ENCODE measurements around the gene CFTR.

The CFTR gene

DNA sequence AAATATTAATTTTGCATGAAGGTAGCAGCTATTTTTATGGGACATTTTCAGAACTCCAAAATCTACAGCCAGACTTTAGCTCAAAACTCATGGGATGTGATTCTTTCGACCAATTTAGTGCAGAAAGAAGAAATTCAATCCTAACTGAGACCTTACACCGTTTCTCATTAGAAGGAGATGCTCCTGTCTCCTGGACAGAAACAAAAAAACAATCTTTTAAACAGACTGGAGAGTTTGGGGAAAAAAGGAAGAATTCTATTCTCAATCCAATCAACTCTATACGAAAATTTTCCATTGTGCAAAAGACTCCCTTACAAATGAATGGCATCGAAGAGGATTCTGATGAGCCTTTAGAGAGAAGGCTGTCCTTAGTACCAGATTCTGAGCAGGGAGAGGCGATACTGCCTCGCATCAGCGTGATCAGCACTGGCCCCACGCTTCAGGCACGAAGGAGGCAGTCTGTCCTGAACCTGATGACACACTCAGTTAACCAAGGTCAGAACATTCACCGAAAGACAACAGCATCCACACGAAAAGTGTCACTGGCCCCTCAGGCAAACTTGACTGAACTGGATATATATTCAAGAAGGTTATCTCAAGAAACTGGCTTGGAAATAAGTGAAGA, 112.3 kb downstream of the CFTR start:
- DNase-seq = no peak

DNA sequence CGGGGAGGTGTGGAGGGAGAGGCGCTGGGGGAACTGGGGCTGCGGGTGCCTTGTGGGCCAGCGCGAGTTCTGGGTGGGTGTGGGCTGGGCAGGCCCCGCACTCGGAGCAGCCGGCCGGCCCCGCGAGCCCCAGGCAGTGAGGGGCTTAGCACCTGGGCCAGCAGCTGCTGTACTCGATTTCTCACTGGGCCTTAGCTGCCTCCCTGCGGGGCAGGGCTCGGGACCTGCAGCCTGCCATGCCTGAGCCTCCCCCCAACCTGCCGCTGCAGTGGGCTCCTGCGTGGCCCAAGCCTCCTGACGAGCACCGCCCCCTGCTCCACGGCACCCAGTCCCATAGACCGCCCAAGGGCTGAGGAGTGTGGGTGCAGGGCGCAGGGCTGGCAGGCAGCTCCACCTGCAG, 116.3 kb downstream of the CFTR start:
- no peak for DNase-seq

DNA sequence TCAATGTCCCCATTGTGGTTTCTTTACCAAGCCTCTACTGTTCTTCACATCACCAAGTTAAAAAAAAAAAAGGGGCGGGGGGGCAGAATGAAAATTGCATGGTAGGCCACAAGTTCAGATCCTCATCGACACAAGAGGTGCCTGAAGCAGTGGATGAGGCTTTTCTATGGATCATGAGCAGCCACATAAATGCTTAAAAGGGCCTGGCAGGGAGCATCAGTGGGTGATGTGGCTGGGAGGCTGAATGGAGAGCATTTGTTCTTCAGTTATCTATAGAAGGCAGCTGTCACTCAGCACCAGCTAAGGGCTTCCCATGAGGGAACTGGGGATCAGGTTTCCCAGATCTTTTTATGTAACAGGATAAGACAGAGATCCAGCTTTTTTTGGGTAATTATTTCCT, 117.9 kb downstream of the CFTR start:
- no peak for DNase-seq

DNA sequence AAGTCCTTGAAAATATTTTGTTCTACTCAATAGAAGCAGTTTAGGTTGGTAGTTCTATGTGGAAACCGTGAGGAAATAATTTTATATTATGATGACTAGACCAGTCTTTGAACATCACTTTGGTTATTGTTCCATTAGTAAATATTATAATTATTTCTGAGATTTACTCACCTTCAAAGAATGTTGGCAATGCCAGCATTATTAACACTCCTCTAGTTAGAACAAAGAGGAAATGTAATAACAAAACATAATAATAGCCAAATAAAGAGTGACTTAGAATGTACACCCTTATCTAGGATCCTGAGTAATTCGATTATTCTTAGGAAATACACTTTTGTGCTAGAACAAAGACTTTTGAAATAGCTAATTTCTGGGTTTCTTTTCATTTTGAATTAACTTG, 121.1 kb downstream of the CFTR start:
- DNase-seq = no peak

DNA sequence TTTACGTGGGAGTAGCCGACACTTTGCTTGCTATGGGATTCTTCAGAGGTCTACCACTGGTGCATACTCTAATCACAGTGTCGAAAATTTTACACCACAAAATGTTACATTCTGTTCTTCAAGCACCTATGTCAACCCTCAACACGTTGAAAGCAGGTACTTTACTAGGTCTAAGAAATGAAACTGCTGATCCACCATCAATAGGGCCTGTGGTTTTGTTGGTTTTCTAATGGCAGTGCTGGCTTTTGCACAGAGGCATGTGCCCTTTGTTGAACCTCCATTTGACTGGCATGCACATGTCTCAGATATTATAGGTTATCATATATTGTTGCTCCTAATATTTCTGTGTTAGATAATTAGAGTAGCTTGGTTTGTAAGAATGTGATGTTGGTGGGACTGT, 123.8 kb downstream of the CFTR start:
- no peak for DNase-seq

DNA sequence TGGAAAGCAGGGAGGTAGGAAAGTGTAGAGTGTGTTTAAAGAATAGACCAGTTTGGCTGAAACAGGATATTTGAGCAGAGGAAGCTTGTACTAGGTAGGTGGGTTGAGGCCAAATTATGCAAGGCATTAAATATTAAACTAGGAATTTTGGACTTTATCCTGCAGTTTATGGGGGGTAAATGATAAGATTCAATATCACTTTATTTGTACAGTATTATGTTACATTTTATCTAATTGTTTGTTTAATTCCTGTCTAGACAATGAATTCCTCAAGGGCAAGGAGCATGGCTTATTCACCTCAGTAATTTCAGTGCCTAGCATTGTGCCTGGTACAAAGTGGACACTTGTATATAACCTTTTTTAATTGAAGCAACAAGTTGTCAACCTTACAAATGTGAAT, 125.9 kb downstream of the CFTR start:
- DNase-seq = no peak

DNA sequence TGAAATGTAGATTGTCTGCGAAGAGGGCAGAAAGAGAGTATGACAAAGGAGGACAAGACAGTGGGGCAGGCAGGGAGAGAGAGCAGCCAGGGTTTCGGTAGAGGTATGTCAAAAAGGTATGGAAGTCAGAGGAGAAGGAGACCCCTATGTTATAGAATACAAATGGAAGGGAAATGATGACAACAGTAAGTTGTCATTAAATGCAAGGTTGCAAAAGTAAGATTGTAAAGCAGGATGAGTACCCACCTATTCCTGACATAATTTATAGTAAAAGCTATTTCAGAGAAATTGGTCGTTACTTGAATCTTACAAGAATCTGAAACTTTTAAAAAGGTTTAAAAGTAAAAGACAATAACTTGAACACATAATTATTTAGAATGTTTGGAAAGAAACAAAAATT, 126.3 kb downstream of the CFTR start:
- no peak for DNase-seq

DNA sequence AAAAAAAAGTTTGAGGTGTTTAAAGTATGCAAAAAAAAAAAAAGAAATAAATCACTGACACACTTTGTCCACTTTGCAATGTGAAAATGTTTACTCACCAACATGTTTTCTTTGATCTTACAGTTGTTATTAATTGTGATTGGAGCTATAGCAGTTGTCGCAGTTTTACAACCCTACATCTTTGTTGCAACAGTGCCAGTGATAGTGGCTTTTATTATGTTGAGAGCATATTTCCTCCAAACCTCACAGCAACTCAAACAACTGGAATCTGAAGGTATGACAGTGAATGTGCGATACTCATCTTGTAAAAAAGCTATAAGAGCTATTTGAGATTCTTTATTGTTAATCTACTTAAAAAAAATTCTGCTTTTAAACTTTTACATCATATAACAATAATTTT, 130.6 kb downstream of the CFTR start:
- DNase-seq = no peak

DNA sequence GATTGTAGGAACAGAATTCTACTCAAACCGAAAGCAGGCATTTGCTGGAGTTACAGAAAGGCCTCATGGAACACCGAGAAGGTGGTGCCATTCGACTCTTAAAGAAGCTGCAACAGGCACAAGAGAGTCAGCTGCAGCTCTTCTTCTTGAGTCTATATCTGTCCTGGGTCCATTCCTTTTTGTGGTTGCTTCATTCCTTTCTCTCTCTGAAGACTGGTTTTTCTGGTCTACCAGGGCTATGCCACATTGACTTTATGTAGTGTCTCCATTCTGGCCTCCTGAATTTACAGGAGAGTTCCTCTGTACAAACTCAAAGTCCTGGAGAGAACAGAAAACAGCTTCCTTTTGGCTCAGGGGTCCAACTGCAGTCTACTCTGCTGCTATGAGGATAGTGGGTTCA, 132.8 kb downstream of the CFTR start:
- DNase-seq = no peak

DNA sequence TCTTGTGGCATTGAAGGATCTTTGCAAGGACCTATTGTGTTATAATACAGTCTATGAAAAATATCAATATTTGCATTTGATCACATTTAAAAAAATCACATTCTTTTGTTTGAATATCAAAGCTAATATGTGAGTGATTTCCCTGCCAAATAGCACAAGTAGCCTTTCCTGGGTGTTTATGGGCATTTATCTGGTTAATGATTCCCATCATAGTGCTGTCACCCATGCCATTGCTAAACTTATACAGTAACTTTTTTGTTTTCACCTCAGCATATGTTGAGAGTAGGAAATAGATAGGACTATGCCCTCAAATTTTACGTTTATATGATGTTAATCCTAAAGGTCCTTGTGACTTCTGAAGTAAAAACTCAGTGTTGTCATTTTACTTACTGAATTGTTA, 136.9 kb downstream of the CFTR start:
- DNase-seq = no peak

DNA sequence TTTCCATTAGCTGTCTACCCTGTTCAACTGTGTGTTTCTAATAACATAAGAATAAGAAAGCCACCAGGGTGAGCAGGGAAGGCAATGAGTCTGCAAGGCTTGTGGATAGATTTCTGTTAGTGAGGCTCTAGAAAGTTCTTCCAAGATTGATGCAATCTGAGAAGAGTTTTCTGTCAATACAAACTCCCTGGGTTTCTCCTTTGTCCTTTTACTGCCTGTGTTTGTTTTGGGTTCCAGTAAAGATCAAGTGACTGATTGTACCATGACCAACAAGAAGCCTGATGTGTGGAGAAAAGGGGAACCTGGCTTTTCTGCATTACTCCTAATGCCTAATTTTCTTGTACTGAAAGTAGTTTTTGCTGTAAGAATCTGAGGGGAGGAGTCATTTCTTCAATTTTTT, 139.9 kb downstream of the CFTR start:
- DNase-seq = no peak

DNA sequence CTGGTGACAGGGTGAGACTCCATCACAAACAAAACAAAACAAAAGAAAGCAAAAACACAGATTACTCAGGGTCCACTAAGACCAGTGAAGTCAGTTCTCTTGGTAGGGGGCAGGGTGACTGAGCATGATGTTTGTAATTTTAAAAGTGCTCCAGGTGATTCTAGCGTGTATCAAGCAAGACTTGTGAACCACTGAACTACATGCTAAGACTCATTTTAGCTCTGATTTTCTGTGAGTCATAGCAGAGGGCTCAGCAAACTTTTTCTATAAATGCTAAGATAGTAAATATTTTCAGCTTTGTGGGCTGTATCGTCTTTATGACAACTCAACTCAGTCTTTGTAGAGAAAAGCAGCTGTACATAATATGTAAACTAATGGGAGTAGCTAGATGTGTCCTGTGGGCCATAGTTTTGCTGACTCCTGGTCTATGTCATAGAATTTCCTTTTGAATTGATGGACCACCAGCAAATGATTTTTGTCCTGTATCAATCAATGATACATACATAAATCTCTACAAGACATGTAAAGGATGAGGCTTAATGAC, 141.3 kb downstream of the CFTR start:
- DNase-seq = no peak

DNA sequence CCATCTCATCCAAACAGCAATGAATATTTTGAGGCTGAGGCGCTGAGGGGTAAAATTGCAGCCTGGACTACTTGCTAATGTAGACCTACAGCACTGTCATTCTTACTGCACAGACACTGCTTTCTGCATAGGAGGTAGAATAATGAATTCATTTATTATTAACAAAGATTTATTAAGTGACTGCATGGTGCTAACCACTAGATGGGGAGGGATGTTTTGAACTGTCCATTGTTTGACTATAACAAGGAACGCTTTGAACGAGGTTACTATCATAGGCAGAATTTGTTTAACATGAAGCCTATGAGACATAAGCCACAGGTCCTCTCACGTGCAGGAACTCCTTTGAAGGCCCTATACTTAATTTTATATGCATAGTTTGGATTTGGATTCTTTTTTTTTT, 143.8 kb downstream of the CFTR start:
- DNase-seq = no peak

DNA sequence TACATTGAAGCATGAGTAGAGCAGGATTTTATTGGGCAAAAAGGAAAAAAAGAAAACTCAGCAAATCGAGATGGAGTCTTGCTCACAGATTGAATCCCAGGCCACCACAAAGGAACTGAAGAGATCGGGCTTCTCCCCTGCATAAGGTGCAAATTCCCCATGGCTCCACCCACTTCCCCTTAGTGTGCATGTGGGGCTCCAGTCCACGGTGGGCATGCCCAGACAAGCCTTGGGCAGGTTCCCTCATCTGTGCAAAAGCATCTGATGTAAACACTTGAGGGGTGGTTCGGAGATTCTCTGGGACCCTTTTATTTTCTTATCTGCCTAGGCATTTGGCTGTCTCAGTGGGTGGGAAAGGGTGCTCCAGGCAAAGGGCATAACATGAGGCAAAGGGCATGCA, 150.7 kb downstream of the CFTR start:
- no peak for DNase-seq

DNA sequence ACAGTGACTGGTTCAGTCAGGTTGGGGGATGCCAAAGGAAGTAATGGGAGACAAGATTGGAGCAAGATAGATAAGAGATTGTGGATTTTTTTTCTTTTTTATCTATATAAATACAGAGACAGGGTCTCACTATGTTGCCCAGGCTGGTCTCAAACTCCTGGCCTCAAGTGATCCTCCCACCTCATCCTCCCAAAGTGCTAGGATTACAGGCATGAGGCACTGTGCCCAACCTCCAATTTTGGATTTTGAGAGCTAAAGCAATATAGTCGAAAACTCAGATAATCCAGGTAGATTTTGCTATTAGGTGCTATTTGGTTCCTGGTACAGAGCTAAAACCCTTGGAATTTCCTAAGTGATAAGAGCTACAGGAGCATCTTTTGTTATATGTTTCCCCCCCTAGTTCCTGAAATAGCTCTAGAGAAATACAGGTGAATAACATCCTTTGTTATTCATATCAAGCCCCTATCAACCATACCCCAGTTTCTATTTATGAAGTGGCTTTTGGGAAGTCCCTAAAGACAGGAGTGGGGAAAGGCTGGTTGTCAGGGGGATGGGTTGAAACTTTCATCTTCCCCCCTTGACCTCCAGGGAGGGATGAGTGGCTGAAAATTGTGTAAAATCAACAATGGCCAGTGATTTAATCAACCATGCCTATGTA, 151.2 kb downstream of the CFTR start:
- no peak for DNase-seq

DNA sequence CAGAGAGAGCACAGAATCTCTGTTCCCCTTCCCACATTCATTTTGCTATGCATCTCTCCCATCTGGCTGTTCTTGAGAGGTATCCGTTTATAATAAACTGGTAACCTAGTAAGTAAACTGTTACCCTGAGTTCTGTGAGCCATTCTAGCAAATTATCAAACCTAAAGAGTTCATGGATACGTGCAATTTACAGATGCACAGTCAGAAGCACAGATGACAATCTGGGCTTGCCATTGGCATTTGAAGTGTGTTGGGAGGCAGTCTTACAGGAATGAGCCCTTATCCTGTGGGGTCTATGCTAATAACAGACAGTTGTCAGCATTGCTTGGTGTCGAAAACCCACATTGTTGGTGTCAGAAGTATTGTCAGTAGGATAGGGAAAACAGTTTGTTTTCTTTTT, 151.8 kb downstream of the CFTR start:
- DNase-seq = no peak

DNA sequence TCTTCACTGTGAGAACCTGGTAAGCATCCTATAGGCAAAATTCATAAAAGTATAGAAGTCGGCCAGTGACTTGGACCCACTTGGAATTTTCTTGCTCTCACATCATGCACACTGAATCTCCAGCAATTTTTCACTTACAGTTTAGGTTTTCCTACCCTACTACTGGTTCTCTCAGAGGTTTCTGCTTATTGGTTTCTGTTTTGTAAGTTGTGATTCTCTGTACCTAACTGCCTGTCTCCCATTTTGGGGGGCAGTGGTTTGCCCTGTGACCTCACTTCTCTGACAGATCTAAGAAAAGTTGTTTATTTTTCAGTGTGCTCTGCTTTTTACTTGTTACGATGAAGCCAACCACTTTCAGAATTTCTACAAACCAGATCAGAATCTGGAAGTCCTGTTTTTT, 158.1 kb downstream of the CFTR start:
- no peak for DNase-seq

DNA sequence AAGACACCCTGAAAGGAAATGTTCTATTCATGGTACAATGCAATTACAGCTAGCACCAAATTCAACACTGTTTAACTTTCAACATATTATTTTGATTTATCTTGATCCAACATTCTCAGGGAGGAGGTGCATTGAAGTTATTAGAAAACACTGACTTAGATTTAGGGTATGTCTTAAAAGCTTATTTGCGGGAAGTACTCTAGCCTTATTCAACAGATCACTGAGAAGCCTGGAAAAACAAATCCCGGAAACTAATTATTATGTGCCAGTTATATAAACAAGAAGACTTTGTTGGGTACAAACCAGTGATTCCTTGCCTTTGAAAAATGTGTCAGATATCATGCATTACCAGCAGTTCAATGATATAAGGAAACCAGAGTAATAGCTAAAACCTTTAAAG, 160.1 kb downstream of the CFTR start:
- no peak for DNase-seq

DNA sequence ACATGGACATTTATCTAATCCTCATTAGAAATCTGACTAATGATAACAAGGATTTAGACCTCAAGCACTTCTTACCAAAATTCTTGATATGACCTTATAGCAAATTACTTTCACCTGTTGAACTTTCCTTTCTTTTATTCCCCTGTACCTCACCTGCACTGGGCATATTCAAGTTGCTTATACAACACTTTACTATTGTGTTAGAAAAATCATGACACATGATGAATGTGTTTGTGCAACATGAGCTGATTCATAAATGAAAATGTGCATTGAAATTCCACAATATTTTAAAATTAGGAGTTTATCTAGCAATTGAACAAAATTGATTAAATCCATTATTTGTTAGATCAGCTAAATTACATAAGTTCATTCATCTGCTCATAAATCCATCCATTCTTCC, 160.6 kb downstream of the CFTR start:
- DNase-seq = no peak

DNA sequence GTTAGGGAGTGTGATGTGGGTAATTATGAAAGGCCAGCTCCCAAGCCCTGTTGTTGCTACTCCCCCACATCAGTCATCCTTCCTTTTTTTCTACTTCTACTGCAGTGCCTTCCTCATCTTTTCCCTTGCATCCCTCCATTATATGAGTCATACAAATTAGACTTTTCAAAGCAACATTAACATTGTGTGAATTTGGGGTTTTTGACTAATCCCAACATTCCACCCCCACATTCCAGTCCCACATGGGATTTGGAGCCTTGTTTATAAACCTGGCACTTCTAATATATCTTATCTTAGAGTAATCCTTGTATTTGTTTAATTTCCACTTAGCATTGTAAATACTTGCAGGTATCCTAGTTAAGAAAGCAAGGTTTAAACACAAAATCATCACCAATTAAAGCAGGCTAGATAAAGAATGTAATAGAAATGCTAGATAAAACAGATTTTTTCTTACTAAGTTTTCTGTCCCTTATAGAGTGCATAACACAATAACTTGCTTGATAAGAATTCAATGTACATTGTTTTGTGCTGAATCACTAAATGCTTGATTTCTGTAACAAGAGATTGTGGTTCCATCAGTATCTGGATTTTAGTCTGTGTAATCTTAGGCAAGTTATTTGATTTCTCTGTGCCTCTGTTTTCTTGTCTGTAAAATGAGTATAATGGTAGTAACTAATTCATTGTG, 165.8 kb downstream of the CFTR start:
- no peak for DNase-seq

DNA sequence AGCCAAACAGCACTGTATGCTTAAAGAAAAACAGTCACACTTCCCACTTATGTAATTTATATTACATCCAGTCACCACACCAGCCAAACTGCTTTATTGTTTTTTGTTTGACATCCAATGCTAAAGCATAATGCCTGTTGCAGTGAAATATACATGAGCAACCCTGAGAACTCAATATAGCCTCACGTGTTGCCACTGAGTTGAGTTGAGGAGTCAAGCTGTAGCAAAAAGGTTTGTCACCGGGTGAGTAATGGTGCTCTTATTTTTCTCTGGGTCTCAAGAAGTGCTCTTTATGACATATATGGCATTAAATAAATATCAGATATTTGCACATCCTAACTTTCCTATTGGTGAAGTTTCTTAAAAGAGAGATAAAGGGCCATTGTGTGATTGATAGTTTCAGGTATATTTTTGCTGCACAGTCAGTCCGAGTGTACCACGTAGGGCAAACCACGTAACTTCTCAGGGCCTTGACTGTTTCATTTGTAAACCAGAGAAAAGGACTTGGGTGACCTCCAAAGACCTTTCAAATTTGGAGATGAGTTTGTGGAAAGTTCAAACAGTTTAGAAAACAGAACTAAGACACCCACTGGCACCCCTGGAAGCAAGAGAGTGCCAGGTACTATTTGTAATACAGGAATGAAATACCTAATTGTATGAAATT, 168.5 kb downstream of the CFTR start:
- no peak for DNase-seq

DNA sequence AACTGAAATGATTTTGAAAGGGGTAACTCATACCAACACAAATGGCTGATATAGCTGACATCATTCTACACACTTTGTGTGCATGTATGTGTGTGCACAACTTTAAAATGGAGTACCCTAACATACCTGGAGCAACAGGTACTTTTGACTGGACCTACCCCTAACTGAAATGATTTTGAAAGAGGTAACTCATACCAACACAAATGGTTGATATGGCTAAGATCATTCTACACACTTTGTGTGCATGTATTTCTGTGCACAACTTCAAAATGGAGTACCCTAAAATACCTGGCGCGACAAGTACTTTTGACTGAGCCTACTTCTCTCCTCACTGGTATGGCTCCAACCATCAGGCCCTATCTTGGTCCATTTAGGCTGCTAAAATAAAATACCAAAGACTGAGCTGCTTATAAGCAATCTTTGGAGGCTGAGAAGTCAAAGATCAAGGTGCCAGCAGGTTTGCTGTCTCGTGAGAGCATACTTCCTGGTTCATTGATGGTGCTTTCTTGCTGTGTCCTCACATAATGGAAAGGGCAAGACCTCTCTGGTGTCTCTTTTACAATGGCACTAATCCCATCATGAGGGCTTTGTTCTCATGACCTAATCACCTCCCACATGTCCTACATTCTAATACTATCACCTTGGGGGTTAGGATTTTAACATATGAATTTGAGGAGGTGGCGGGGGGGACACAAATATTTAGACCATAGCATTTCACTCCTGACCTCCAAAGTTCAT, 173.3 kb downstream of the CFTR start:
- no peak for DNase-seq

DNA sequence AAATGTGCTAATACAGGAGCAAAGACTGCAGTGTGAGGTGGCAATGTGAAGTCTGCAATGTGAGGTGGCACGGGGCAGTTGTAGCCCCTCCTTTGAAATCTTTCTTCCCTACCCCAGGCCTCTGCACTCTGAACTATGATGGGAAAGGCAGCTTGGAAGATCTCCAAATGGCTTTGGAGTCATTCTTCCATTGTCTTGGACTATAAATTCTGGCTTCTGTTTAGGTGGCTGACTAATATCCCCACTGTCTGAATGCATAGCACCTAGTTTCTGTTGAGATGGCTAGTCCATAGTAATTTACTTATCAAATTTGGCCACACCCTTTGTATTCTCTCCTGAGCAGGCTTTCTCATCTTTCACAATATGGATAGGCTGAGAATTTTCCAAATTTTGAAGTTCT, 175.0 kb downstream of the CFTR start:
- no peak for DNase-seq
